Tibial nerve (tissue), 4 donors: ENCODE results near the gene RPLP2.

Source experiments
- EP300 ChIP-seq, 2 donors: sonication (generic); formaldehyde crosslinking; IDR thresholded peaks; one replicate each; pipeline ENCODE4 v1.6.1; 2017; ENCODE audit warnings: antibody characterized with exemption in 2 of 2, mild to moderate bottlenecking in 1 of 2
- POLR2A ChIP-seq, 2 donors: fragments of 450-650 bp; IDR thresholded peaks; one replicate each; pipeline ENCODE4 v1.6.1; 2017; ENCODE audit warnings: antibody characterized with exemption in 2 of 2, mild to moderate bottlenecking in 2 of 2, moderate library complexity in 2 of 2
- TF ChIP-seq, protein P1 (sequence below), 5 experiments: fragments of 200-600 bp in 3 of 5; fragments of 450-650 bp in 2 of 5; sonication (generic) in 3 of 5; IDR thresholded peaks; one replicate each; pipeline ENCODE4 v1.5.1; 2016 to 2019; ENCODE audit warnings: antibody characterized with exemption in 5 of 5, mild to moderate bottlenecking in 3 of 5, moderate library complexity in 2 of 5

DNA sequence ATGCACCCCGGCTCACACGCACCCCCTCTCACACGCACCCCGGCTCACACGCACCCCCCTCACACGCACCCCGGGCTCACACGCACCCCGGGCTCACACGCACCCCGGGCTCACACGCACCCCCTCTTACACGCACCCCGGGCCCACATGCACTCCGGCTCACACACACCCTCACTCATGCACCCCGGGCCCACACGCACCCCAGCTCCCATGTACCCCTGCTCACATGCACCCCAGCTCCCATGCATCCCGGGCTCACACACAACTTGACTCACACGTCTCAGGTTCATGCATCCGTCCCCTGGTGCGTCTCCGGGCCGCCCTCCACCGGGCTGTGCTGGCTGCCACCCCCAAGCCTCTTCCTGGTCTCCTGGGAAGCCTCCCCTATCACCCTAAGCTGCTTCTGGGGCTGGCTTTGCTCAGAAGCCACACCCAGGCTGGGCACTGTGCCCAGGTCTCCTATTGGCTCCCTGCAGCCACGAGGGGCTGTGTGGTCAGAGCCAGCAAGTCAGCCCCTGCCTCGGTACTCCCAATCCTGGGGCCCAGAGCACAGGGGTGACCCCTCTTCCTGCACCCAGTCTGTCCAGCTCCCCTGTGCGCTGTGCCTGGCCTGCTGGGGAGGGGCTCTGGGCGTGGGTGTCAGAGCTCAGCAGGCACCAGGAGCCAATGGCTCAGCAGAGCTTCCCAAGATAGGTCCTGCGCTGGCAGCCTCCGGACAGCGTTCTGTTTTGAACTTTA, 49.8 kb downstream of the RPLP2 start:
- TF ChIP-seq, protein P1, sequence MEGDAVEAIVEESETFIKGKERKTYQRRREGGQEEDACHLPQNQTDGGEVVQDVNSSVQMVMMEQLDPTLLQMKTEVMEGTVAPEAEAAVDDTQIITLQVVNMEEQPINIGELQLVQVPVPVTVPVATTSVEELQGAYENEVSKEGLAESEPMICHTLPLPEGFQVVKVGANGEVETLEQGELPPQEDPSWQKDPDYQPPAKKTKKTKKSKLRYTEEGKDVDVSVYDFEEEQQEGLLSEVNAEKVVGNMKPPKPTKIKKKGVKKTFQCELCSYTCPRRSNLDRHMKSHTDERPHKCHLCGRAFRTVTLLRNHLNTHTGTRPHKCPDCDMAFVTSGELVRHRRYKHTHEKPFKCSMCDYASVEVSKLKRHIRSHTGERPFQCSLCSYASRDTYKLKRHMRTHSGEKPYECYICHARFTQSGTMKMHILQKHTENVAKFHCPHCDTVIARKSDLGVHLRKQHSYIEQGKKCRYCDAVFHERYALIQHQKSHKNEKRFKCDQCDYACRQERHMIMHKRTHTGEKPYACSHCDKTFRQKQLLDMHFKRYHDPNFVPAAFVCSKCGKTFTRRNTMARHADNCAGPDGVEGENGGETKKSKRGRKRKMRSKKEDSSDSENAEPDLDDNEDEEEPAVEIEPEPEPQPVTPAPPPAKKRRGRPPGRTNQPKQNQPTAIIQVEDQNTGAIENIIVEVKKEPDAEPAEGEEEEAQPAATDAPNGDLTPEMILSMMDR (IDR thresholded peaks at IDR 0.05), result no peak
- TF ChIP-seq POLR2A (IDR thresholded peaks at IDR 0.05), result no peak
- TF ChIP-seq EP300 (IDR thresholded peaks at IDR 0.05), result peak in 1 of 2 donors; percentile 24
